PC-9 (cell line): ENCODE measurements around the gene EP400. TPM values are rescaled to one million over a fixed set of nuclear protein-coding genes. Genes with fewer than 3 reads are reported as not detected.

ENCODE experiments used
- BruUV-seq: library from RNA; stranded (reverse); fragments of 400-500 nt; replicated peaks from 2 replicates; lab custom pipeline; 2021; lab: Mats Ljungman, UMichigan
- CTCF ChIA-PET: fragments of 300-600 bp; sonication (Branson Sonifier 250); formaldehyde crosslinking; loops from one replicate; lab custom pipeline; 2022; ENCODE audit warnings: antibody characterized with exemption; lab: Charles Lee
- POLR2A ChIA-PET: fragments of 300-600 bp; sonication (Branson Sonifier 250); formaldehyde crosslinking; loops from one replicate; lab custom pipeline; 2022; ENCODE audit warnings: antibody characterized with exemption; ENCODE audit not compliant: unreplicated experiment; lab: Charles Lee
- DNase-seq, 2 experiments: peaks; one replicate each; pipeline versions ENCODE4 v3.0.0 to v3.0.0-alpha.2; 2015 to 2022; ENCODE audit warnings: mixed read lengths in 1 of 2
- H2AFZ ChIP-seq: fragments of 200-600 bp; sonication (generic); 2 replicates; pipeline ENCODE4 v1.8.1; 2017; ENCODE audit warnings: antibody characterized with exemption
- H3F3A ChIP-seq: fragments of 200-600 bp; sonication (generic); 2 replicates; pipeline ENCODE4 v1.8.1; 2017; ENCODE audit warnings: antibody characterized with exemption, mild to moderate bottlenecking, low read depth; ENCODE audit not compliant: insufficient read depth
- H3K27ac ChIP-seq: fragments of 200-600 bp; sonication (generic); 2 replicates; pipeline ENCODE4 v1.6.1; 2016; ENCODE audit warnings: mixed run types
- H3K27me3 ChIP-seq: fragments of 200-600 bp; sonication (generic); 2 replicates; pipeline ENCODE4 v1.6.1; 2016; ENCODE audit warnings: low read depth, mixed run types; ENCODE audit not compliant: insufficient read depth
- H3K36me3 ChIP-seq: fragments of 200-600 bp; sonication (generic); 2 replicates; pipeline ENCODE4 v1.6.1; 2016; ENCODE audit warnings: low read depth, mixed run types
- H3K4me1 ChIP-seq: fragments of 200-600 bp; sonication (generic); replicated peaks from 2 replicates; pipeline ENCODE4 v1.6.1; 2016; ENCODE audit warnings: mixed run types; ENCODE audit not compliant: insufficient read depth
- H3K4me2 ChIP-seq: fragments of 200-600 bp; sonication (generic); 2 replicates; pipeline ENCODE4 v1.6.1; 2017; ENCODE audit warnings: mixed run types
- H3K4me3 ChIP-seq: fragments of 200-600 bp; sonication (generic); 2 replicates; pipeline ENCODE4 v1.6.1; 2016; ENCODE audit warnings: mixed run types
- H3K79me2 ChIP-seq: fragments of 200-600 bp; sonication (generic); 2 replicates; pipeline ENCODE4 v1.6.1; 2017; ENCODE audit warnings: low read depth, mixed run types
- H3K9me2 ChIP-seq: fragments of 200-600 bp; sonication (generic); 2 replicates; pipeline ENCODE4 v1.8.1; 2017; ENCODE audit warnings: mild to moderate bottlenecking; ENCODE audit not compliant: insufficient read depth
- H3K9me3 ChIP-seq: fragments of 200-600 bp; sonication (generic); 2 replicates; pipeline ENCODE4 v1.8.1; 2016; ENCODE audit warnings: low read depth; ENCODE audit not compliant: insufficient read depth
- H4K20me1 ChIP-seq: fragments of 200-600 bp; sonication (generic); 2 replicates; pipeline ENCODE4 v1.8.1; 2017; ENCODE audit not compliant: insufficient read depth
- EZH2 ChIP-seq: fragments of 200-600 bp; sonication (generic); IDR thresholded peaks from 2 replicates; pipeline ENCODE4 v1.8.0; 2017; ENCODE audit warnings: antibody characterized with exemption, low read depth
- intact Hi-C: fragments of 100-400 bp; cut with micrococcal nuclease; formaldehyde crosslinking; loops from one replicate; pipeline ENCODE4 v1.10.0; 2022; ENCODE audit not compliant: unreplicated experiment
- total RNA-seq: library from RNA; stranded (reverse); gene quantifications from 2 replicates; pipeline ENCODE4 v1.2.3, GENCODE V29; 2021
- TF ChIP-seq, protein P1 (sequence below): fragments of 200-600 bp; sonication (generic); conservative IDR thresholded peaks from 2 replicates; pipeline ENCODE4 v1.6.1; 2017; ENCODE audit warnings: mixed run types, antibody characterized with exemption, mild to moderate bottlenecking, moderate library complexity

Gene EP400
- total RNA-seq, 1 experiment from 2014 or later, result 50.3 TPM

DNA sequence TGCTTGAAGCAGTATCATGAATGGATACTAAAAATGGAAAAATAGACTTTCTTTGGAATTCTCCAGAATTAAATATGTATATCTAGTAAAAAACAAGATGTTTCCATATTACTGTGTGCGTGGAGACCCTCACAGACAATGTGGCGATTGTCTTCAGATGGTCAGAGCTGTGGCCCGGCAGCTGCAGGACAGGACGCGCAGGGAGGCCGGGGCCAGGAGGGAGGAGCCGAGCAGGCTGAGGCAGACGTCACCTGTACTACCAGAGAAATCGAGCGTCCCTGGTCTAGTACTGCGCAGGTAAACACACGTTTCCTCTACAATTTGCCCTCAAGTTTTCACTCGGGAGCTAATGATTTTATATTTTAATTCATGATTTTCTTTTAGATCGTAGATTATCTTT is 171.5 kb downstream of the EP400 start:
- no peak for DNase-seq
- no peaks in the 10 kb centered on the region for H3K27me3 ChIP-seq
- peaks cover 13% of the 10 kb centered on the region; the same call in 1 of the 2 replicates for H3K36me3 ChIP-seq
- ChIA-PET CTCF (no interaction called here), POLR2A (no interaction called here)
- no peak overlapping the region for H2AFZ ChIP-seq
- H3K79me2 ChIP-seq, result no peaks in the 10 kb centered on the region
- no peak overlapping the region for H3K27ac ChIP-seq
- H3K4me2 ChIP-seq, result no peak overlapping the region
- H3K4me1 ChIP-seq, result no peaks in the 10 kb centered on the region
- 0 out of 2 replicates have a peak, but pooled peaks cover 3% of the 10 kb centered on the region for H3F3A ChIP-seq
- no peak overlapping the region for H3K4me3 ChIP-seq
- TF ChIP-seq EZH2, result no peak
- TF ChIP-seq, protein P1, sequence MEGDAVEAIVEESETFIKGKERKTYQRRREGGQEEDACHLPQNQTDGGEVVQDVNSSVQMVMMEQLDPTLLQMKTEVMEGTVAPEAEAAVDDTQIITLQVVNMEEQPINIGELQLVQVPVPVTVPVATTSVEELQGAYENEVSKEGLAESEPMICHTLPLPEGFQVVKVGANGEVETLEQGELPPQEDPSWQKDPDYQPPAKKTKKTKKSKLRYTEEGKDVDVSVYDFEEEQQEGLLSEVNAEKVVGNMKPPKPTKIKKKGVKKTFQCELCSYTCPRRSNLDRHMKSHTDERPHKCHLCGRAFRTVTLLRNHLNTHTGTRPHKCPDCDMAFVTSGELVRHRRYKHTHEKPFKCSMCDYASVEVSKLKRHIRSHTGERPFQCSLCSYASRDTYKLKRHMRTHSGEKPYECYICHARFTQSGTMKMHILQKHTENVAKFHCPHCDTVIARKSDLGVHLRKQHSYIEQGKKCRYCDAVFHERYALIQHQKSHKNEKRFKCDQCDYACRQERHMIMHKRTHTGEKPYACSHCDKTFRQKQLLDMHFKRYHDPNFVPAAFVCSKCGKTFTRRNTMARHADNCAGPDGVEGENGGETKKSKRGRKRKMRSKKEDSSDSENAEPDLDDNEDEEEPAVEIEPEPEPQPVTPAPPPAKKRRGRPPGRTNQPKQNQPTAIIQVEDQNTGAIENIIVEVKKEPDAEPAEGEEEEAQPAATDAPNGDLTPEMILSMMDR, result no peak
- intact Hi-C loops, result no loop called here
- H3K9me3 ChIP-seq, result no peaks in the 10 kb centered on the region
- 0 out of 2 replicates have a peak, but pooled peaks cover 5% of the 10 kb centered on the region for H4K20me1 ChIP-seq
- H3K9me2 ChIP-seq, result no peaks in the 10 kb centered on the region
- no TSS peak for BruUV-seq

DNA sequence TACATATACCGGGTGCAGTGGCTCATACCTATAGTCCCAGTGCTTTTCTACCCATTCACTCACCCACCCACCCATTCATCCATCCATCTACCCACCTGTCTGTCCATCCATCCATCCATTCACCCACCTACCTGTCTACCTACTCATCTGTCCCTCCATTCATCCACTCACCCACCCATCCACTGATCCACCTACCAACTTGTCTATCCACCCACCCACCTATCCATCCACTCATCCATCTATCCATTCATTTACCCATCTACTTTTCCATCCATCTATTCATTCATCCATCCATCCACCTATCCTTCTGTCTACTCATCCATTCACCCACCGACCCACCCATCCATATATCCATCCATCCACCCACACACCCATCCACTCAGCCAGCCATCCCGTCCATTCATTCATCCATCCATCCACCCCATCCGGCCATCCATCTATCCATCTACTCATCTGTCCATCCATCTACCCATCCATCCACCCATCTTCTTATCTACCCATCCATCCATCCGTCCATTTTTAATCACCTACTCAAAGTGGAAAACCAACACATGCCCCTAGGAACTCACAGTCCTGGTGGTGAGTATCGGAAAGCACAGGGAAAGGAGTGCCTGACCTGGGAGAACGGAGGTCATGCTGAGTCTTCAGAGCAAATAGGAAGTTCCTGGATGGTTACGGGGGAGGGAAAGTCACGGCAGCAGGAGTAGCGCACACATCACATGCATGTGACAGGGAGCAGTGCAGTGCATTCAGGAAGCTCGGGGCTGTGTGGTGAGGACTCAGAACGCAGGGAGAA is 174.4 kb downstream of the EP400 start:
- H3F3A ChIP-seq, result peaks cover 3% of the 10 kb centered on the region; the same call in 1 of the 2 replicates
- peaks cover 26% of the 10 kb centered on the region for H3K36me3 ChIP-seq
- no peak for TF ChIP-seq EZH2
- TF ChIP-seq, protein P1, result no peak
- no peak overlapping the region for H3K27ac ChIP-seq
- no peak for DNase-seq
- ChIA-PET POLR2A (no interaction called here), CTCF (no interaction called here)
- H3K4me2 ChIP-seq, result no peak overlapping the region
- no peaks in the 10 kb centered on the region for H3K9me3 ChIP-seq
- H3K79me2 ChIP-seq, result no peaks in the 10 kb centered on the region
- H3K27me3 ChIP-seq, result no peaks in the 10 kb centered on the region
- 0 out of 2 replicates have a peak, but pooled peaks cover 5% of the 10 kb centered on the region for H4K20me1 ChIP-seq
- no peaks in the 10 kb centered on the region for H3K9me2 ChIP-seq
- intact Hi-C loops, result no loop called here
- H3K4me3 ChIP-seq, result no peak overlapping the region
- H3K4me1 ChIP-seq, result no peaks in the 10 kb centered on the region
- H2AFZ ChIP-seq, result no peak overlapping the region
- no TSS peak for BruUV-seq

DNA sequence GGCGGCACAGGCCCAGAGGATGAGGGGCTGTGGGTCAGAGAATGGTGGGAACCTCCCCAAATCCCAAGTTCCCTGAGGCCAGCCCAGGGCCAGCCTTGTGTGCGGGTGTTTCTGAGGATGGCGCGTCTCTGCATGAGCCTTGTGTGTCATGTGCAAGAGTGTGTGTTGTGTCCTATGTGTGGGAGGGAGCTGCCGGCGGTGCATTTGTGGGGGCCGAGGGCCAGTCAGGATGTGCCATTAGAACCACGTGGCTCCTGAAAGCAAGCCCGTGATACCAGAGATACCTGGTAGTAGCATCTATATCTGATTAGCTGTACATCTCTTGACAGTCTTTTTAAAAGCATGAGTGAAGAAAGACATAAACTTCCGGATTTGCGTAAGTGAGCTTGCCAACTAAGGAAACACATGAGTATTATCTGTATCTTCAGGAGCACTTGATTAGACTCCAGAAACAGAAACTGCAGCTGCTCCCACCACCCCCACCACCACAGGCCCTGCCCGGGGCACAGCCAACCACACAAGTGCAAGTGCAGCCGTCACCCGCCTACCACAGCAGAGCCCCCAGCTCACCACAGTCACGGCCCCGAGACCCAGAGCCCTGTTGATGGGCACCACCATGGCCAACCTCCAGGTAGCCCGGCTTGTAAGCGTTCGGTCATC is 175.2 kb downstream of the EP400 start:
- Histone ChIP-seq H3K36me3 (peaks cover 26% of the 10 kb centered on the region), H3K79me2 (no peaks in the 10 kb centered on the region), H3K4me1 (no peaks in the 10 kb centered on the region), H3K9me2 (no peaks in the 10 kb centered on the region), H3F3A (peaks cover 3% of the 10 kb centered on the region; the same call in 1 of the 2 replicates), H3K4me2 (no peak overlapping the region), H3K27ac (no peak overlapping the region), H3K27me3 (no peaks in the 10 kb centered on the region), H4K20me1 (0 out of 2 replicates have a peak, but pooled peaks cover 5% of the 10 kb centered on the region), H2AFZ (no peak overlapping the region), H3K4me3 (no peak overlapping the region), H3K9me3 (no peaks in the 10 kb centered on the region)
- TF ChIP-seq, protein P1, result no peak
- no peak for TF ChIP-seq EZH2
- ChIA-PET CTCF (no interaction called here), POLR2A (no interaction called here)
- DNase-seq, result no peak
- no TSS peak for BruUV-seq
- intact Hi-C loops, result no loop called here
